Pons (tissue), 1 donor: Measurements from ENCODE around the gene TSKS.
A peak's percentile ranks its signal among the peaks of the same experiment; 100 is the strongest.
"Not testable (repeated sequence)": the region's sequence is repeated elsewhere in the genome, so short reads cannot be mapped to it uniquely, and the experiment has no call there.

Experiments used
- DNase-seq: peaks from one replicate; pipeline ENCODE4 v3.0.0-alpha.2; 2016; ENCODE audit warnings: low spot score

Gene TSKS

DNA sequence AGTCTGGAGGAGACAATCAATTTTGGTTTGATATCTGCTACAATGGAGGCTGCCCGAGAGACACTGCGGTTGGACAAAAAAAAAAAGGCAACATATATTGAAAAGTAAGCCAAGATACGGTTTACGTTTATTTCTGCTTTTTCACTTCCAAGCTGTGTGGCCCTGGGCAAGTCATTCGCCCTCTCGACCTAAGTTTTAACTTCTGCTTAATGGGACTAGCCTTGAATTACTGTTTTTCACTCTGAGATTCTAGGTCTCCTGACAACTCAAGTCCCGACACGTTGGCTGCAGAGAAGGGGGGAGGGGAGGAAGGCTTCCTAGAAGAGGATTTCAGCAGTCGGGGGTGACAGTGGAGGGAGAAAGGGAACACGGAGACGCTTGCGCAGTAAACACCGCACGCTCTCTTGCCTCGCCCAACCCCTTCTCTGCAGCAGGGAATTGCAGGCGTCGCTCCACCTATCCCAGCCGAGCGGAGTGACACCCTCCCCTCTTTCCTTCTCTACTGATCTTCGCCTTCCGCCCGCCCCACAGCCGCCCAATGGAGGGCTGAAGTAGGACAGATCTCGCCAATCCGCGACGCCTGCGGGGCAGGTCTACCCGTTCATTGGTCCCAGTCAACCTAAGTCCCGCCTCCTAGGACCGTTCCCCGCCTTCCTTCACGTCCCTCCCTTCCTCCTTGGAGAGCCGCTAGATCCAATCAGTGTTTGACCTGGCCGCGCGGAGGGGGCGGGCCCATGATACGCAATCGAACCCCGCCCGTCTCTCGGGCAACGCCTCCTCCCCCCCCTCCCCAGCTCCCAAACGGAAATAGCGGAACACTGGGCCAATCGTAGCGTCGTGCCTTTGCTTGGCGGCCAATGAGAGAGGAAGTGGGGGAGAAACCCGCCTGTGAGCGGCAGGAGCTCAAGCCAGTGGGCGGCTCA, 3.2 kb upstream of the TSKS start:
- peak; percentile 100 for DNase-seq

DNA sequence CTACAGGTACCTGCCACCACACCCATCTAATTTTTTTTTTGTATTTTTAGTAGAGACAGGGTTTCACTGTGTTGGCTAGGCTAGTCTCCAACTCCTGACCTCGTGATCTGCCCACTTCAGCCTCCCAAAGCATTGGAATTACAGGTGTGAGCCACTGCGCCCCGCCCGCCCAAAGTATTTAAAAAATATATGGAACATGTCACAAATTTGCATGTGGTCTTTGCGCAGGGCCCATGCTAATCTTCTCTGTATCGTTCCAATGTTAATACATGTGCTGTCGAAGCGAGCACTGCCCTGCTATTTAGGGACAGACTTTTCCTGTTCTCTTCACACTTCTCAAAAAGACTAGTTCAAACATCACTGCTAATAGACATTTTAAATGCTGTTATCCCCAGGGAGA, 1.2 kb upstream of the TSKS start:
- no peak for DNase-seq

DNA sequence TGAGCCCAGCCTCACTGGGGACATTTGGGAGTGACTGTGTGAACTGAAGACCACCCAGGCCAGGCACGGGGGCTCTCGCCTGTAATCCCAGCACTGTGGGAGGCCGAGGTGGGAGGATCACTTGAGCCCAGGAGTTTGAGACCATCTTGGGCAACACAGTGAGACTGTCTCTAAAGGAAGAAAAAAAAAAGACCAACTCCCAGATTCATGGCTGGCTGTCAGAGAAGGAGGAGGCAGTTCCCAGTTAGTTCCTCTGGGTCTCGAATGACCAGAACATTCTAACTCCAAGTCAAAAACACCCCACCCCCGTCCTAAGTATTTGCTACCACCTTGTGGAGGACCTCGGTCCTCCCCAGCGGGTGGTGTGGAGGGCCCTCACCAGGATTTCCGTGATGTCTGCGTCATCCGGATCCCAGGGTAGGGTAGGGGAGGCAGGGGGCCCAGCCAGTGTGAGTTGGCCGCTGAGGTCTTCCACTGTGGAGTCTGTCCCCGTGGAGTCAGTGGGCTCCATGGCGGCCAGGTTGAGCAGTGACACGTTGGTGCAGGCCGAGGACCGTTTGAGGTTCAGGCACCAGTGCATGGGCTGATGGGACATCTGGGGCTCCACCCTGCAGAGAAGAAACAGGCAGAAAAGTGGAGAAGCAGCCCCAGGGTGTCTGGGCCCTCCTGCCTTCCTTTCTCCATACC, 1.3 kb downstream of the TSKS start:
- DNase-seq: no peak

DNA sequence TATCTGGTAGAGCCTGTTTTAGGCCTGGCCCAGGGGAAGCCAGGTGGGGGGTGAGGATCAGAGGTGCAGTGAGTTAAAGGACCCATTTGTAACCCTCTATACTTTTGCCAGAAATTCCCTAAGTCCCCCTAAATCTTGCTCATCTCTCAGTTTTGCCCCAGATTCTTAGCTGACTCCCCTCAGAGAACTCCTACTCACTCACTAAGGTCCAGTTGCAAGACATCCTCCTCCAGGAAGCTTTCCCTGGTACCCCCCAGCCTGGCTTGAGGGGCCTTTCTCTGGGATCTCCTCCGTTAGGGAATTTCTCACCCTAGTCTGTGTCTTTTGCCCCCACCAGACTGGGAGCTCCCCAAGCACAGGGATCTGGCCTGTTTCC, 1.9 kb downstream of the TSKS start:
- DNase-seq: no peak

DNA sequence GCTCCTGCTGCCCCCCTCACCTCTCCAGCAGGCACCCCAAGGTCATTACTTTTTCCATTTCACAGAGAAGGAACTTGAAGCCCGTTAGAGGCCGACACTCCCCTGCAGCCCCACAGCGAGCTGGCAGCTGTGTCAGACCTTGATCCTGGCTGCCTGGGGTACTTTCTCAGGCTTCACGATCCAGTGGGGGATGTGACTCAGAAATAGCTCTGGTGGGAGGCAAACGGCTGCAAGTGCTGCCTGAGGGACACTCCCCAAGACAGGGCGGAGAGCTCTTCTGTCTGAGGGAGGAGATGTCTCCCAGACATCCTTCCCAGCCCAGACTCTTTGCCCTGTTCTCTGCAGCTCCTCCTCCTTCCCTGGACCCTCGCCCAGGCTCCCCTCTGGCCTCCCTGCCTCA, 4.8 kb downstream of the TSKS start:
- no peak for DNase-seq

DNA sequence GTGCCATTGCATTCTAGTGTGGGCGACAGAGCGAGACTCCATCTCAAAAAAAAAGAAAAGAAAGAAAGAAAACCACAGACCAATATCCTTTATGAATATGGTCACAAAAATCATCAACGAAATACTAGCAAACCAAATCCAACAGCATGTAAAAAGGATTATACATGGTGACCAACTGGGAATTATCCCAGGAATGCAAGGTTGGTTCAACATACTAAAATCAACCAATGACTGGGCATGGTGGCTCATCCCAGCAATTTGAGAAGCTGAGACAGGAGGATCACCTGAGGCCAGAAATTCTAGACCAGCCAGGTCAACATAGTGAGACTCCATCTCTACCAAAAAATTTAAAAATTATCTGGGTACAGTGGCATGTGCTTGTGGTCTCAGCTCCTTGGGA, 7.2 kb downstream of the TSKS start:
- DNase-seq: no peak

DNA sequence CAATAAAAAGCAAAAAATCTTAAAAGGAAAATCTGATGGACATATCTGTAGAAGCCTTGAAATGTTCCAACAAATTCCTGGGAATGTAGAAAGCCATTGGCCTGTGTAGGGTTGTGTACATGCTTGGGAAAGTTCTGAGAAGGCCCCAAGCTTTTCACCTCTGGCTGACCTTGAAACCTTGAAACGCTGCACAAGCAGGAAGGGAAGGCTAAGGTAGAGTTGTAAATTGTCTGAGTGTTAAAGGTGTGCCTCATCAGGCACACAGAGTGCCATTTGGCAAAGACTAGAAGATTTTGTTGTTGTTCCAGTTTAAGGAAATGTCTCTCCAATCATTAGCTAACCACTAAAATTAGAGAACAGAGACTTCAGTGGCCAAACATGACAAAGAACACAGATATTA, 10.4 kb downstream of the TSKS start:
- no peak for DNase-seq

DNA sequence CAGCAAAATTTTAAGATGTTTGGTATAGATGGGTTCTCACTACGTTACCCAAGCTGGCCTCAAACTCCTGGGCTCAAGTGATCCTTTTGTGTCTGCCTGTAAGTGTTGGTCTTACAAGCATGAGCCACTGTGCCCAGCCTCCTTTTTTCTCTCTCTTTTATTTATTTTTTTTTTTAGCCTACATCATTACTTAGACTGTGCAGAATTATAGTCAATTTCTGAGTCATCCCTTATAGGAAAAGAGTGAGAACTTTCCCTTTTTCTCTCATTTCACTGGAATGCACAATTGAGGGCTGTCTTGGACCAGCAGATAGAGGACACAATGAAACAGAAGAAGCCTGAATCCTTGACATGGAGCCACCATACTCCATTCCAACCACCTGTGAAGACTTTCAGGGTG, 13.3 kb downstream of the TSKS start:
- DNase-seq: no peak

DNA sequence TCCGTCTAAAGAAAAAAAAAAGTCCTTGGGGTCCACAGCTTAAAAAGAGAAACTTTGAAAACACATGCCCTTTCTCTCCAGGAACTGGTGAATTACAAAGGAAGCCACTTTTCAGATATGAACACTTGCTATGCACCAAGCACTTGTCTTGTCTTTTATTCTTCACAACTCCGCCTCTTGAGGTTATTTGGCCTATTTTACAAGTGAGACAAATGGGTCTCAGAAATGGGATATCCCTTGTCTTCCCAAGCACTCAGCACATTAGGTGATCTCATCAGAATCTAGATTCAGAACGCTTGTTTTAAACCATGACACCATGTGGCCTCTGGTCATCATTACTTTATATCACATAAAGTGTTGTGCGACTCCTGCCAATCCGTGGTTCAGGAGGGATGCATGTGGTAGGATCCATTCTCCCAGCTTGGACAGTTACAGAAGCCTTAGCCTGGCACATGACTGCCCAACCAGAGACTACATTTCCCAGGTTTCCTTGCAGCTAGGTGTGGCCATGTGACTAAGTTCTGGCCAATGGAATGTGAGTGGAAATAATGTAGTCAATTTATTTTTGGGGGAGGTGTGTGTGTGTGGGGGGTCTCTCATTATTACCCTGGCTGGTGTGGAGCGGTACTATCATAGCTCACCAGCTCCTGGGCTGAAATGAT, 13.9 kb downstream of the TSKS start:
- DNase-seq: peak; percentile 20

DNA sequence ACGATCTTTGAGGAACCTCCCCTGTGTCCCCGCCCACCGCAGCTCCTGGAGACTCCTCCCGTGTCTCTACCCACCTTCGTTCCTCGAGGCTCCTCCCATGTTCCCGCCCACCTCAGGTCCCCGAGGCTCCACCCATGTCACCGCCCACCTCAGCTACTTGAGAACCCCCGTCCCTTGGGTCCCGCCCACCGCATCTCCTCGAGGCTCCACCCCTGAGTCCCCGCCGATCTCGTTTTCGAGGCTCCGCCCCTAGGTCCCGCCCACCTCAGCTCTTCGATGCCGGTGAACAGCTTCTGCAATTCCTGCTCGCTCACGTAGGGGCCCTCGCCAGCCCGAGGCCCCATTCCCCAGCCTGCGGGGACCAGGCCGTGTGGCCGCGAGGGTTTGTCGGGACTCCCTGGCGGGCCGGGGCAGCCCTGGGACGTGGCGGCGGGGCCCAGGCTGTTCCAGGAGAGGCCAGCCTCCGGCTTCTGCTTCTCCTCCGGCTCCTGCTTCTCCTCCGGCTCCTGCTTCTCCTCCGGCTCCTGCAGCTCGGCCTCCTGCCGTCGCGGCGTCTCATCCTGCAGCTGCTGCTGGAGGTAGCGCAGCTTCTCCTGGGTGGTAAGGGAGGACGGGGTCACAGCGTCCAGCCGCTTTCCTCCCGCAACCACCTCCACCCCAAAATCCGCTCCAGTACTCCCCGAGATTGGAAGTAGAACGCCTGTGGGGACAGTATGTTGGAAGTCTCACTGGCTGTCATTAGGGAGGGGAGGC, 16.7 kb downstream of the TSKS start:
- no peak for DNase-seq

DNA sequence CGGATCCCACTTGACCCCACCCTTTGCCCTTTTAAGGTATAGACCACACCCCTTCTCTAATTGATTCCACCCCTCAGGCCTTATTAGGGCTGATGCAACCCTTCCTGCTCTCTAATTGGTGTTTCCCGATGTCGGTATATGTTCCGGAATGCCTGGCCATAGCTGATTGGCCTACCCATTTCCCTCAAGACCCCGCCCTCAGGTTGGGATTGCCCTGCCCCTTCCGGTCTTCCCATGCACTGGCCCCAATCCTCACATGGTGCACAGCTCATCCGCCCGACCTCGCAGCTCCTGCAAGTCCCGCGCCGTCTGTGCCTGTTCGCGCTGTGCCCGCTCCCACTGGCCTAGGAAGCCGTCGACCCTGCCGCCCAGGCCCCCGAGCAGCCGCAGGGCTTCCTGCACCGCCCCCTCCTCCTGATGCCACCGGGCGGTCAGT, 18.1 kb downstream of the TSKS start:
- DNase-seq: no peak

DNA sequence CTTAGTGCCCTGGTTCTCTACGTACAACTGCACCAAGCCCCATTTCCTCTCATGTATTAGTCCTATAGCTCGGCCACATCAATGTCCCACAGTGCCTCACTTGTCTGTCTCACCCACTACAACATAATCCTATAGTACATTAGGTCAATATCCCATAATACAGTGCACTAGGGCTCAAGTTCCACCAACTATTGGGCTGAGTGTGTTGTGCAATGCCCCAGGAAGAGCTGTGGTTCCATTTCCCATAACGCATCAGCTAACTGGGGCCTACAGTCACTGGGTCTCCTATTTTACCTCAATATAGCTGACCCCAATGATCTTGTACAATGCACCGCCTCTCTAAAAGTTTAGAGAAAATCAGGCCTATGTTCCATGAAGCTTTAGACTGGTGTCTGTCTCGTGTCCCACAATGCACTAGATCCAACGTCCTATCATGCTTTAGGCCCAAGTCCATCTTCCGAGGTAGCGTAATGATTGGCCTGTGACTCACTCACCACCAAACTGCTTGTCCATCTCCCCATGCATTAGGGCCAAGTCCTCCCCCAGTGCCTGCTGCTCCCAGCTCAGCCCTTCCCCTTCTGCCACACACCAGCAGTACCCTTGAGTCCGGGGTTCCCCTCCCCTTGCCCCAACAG, 21.8 kb downstream of the TSKS start:
- no peak for DNase-seq

DNA sequence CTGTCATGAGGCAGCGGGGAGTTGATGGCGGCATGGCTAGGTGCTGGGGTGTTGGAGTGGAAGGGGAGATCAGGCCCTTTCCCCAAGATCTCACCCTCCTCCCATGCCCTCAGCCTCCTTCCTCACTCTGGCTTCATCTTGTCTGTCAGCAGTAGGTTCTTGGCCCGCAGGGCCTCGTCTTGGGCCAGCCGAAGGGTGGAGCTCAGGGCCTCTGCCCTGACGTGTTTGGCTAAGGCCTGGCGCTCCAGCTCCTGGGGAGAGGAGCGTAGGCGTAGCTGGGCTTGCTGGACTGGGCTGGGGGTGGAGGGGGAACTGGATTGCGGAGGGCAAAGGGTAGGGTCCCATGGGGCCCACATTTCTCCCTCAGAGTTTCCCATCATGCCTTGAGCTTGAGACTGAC, 23.2 kb downstream of the TSKS start:
- no peak for DNase-seq

DNA sequence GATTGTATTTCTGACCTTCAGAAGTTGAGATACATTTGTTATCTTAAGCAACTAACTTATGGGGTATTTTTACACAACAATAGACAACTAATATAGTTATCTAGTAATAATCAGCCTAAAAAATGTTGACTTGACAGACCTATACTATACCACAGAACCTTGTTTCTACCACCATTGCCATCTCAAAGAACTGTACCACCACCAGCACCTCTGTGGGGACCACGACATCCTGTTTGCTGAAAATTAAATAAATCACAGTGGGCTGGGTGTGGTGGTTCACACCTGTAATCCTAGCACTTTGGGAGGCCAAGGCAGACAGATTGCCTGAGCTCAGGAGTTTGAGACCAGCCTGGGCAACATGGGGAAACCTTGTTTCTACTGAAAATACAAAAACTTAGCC, 24.0 kb downstream of the TSKS start:
- no peak for DNase-seq

DNA sequence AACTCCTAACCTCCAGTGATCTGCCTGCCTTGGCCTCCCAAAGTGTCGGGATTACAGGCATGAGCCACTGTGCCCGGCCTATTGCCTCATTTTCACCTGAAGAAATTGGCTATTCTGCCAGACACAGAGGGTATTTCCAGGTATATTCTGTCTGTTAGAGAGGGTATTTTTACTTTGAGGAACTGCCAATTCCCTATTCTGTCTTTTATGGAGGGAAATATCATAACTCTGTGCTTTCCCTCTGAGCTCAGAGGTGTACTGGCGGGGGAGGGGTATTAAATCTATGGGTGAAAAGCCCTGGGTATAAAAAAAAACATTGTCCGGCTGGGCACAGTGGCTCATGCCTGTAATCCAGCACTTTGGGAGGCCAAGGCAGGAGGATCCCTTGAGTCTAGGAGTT, 24.8 kb downstream of the TSKS start:
- DNase-seq: no peak

DNA sequence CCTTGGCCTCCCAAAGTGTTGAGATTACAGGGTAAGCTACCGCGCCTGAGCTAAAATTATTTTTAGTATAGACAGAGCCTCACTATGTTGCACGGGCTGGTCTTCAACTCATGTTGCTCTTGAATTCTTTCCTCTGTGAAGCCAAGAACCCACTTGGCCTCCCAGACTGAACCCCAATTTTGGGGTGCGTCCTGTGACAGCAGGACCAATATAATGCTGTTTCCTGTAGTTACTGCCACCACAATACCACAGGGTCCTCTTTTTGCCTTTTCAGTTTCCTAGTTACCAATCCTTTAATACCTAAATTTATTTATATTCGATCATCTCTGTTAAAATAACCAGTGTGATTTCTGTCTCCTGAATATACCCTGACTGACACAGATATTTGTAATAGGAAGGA, 32.9 kb downstream of the TSKS start:
- DNase-seq: no peak

DNA sequence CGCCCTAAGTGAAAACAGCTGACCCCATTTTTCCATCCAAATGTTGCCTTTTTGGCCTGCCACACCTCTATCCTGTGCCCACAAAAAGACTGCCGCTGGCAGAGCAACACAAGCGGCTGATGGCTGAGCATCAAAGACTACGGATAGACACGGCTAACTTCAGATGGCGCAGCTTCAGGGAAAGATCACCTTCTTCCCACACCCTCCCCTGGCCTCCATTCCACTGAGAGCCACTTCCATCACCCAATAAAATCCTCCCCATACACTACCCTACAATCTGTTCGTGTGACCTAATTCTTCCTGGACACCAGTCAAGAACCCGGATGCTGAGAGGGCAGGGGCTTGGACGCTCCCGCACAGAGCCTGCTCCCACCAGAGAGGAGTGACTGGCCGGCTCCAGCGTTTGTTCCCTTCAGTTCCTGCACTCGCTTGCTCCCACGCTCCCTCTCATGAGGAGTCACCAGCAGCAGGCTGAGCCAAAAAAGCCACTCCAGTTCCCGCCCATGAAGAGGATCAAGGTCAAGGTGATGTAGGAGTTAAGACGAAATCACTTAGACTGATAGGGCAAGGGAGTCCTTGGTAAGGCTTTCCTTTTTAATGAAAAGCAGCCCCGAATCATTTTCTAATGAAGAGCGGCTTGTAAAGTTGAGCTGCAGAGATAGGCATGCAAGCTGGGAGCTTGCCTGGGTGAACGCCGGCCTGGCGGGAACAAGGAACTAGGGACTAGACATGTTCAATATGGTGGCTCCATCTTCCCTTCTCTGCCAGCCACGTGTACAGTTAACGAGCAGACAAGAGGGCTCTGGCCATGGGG, 35.7 kb downstream of the TSKS start:
- DNase-seq: no peak

DNA sequence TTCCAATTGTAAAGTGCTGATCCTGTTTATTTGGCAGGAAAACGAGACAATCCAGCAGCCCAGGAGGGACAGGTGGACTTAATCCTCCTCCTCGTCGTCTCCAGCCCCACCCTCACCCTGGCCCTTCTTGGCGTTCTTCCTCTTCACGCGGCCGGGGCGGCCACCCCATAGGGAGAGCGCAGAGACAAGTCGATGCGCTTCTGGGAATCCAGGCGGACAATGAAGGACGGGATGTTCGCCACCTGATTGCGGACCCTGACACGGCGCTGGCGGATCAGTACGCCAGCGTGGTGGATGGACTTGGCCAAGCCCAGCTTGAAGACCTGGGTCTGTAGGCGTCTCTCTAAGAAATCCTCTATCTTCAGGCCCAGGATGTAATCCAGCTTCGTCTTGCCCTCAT, 43.7 kb downstream of the TSKS start:
- DNase-seq: not testable (repeated sequence)

DNA sequence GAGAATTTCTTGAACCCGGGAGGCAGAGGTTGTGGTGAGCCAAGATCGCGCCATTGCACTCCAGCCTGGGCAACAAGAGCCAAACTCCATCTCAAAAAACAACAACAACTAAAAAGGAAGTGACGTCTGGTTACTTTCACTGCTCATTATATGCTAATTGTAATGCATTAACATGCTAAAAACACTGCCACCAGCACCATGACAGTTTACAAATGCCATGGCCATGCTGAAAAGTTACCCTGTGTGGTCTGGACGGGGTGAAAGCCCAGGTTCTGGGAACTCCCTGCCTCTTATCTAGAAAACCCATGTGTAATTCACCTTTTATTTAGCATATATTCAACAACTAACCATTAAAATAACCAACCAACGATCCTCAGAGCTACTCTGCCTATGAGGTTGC, 44.1 kb downstream of the TSKS start:
- DNase-seq: no peak

DNA sequence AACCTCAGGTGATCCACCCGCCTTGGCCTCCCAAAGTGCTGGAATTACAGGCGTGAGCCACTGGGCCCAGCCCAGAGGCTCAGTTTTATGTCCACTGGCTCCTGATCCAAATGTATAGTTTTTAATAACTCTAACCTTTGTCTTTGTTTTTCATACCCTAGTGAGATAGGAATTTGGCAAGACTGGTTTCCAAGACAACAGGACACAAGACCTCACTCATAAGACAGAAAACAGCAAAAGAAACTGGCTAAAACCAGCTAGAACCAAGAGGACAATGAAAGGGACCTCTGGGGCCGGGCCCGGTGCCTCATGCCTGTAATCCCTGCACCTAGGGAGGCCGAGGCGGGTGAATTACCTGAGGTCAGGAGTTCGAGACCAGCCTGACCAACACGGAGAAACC, 44.6 kb downstream of the TSKS start:
- no peak for DNase-seq

DNA sequence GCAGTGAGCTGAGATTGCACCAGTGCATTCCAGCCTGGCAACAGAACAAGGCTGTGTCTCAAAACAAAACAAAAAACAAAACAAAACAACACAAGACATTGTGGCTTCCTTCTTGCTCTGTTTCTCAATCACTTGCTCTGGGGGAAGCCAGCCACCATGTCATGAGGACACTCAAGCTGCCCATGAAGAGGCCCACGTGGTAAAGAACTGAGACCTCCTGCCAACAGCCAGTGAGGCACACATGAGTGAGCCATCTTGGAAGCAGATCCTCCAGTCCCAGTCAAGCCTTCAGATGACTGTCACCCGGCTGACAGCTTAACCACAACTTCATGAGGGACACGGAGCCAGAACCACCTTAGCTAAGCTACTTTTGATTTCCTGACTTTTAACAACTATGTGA, 47.0 kb downstream of the TSKS start:
- no peak for DNase-seq
